CD8-positive, alpha-beta memory T cell (primary cell): ENCODE data around the gene NRL. TPM values are rescaled to one million over a fixed set of nuclear protein-coding genes. Genes with fewer than 3 reads are reported as not detected.
A peak's percentile ranks its signal among the peaks of the same experiment; 100 is the strongest.

Source experiments
- CTCF ChIA-PET: fragments of 350-600 bp; sonication (Branson Sonifier 250); formaldehyde crosslinking; loops from one replicate; lab custom pipeline; 2021; ENCODE audit warnings: antibody characterized with exemption; lab: Charles Lee
- POLR2A ChIA-PET: fragments of 350-600 bp; sonication (Branson Sonifier 250); formaldehyde crosslinking; loops from one replicate; lab custom pipeline; 2021; ENCODE audit warnings: antibody characterized with exemption; lab: Charles Lee
- DNase-seq, 5 donors: peaks; one replicate each; pipeline versions ENCODE4 v3.0.0 to v3.0.0-alpha.2; 2020 to 2022; ENCODE audit warnings: mixed read lengths in 1 of 5
- H3K27ac ChIP-seq: one replicate; pipeline ENCODE4 v1.7.0; 2013; ENCODE audit warnings: low read depth, mild to moderate bottlenecking, low read length, moderate library complexity
- H3K27me3 ChIP-seq: 2 replicates; pipeline ENCODE4 v1.7.0; 2013; ENCODE audit warnings: low read length, mild to moderate bottlenecking; ENCODE audit not compliant: insufficient read depth, poor library complexity, severe bottlenecking
- H3K36me3 ChIP-seq: 2 replicates; pipeline ENCODE4 v1.7.0; 2013; ENCODE audit warnings: mild to moderate bottlenecking, low read length, moderate library complexity; ENCODE audit not compliant: insufficient read depth
- H3K4me1 ChIP-seq: 2 replicates; pipeline ENCODE4 v1.7.0; 2013; ENCODE audit warnings: mild to moderate bottlenecking, low read length, moderate library complexity; ENCODE audit not compliant: insufficient read depth
- H3K4me3 ChIP-seq: 2 replicates; pipeline ENCODE4 v1.7.0; 2013; ENCODE audit warnings: mild to moderate bottlenecking, low read length
- H3K9me3 ChIP-seq: 2 replicates; pipeline ENCODE4 v1.7.0; 2013; ENCODE audit warnings: mild to moderate bottlenecking, low read length
- H3K27ac Mint-ChIP-seq, 8 donors: one replicate each; pipeline ENCODE4 v1.8.0; 2020 to 2021; ENCODE audit warnings: mixed read lengths in 8 of 8, mild to moderate bottlenecking in 6 of 8, inconsistent platforms in 3 of 8, moderate library complexity in 3 of 8
- H3K27me3 Mint-ChIP-seq, 2 donors: one replicate each; pipeline ENCODE4 v1.8.0; 2020 to 2021; ENCODE audit warnings: mixed read lengths in 2 of 2, mild to moderate bottlenecking in 1 of 2, moderate library complexity in 1 of 2
- H3K36me3 Mint-ChIP-seq, 3 donors: one replicate each; pipeline ENCODE4 v1.8.0; 2020 to 2021; ENCODE audit warnings: mixed read lengths in 3 of 3, inconsistent platforms in 1 of 3, mild to moderate bottlenecking in 1 of 3
- H3K4me1 Mint-ChIP-seq, 3 donors: one replicate each; pipeline ENCODE4 v1.8.0; 2020 to 2021; ENCODE audit warnings: mixed read lengths in 3 of 3, inconsistent platforms in 1 of 3, mild to moderate bottlenecking in 1 of 3
- H3K4me3 Mint-ChIP-seq, 7 donors: one replicate each; pipeline ENCODE4 v1.8.0; 2020 to 2021; ENCODE audit warnings: mixed read lengths in 7 of 7, mild to moderate bottlenecking in 6 of 7, moderate library complexity in 4 of 7, inconsistent platforms in 2 of 7
- H3K9me3 Mint-ChIP-seq, 5 donors: one replicate each; pipeline ENCODE4 v1.8.0; 2020 to 2022; ENCODE audit warnings: mixed read lengths in 5 of 5, mild to moderate bottlenecking in 3 of 5, moderate library complexity in 2 of 5, inconsistent platforms in 1 of 5
- polyA plus RNA-seq: library from polyadenylated mRNA; unstranded; fragments of 300-500 nt; fragmentation: Illumina TruSeq; gene quantifications from one replicate; pipeline ENCODE4 v1.2.3, GENCODE V29; 2021
- total RNA-seq, 2 experiments: library from RNA; stranded (reverse); gene quantifications; one replicate each; pipeline ENCODE4 v1.2.3, GENCODE V29; 2021

Gene NRL
- total and polyA plus RNA-seq, 3 experiments from 2014 or later, result 1.5 to 1.6 (median 1.5) TPM

GRCh38 chr14:24136684-24137528, 22.2 kb upstream of the NRL start:
- Histone ChIP-seq H3K4me1 (peaks cover 45% of the 10 kb centered on the region), H3K27ac (peak overlapping the region; percentile 72), H3K9me3 (no peaks in the 10 kb centered on the region), H3K4me3 (peak overlapping the region; percentile 73), H3K27me3 (no peaks in the 10 kb centered on the region), H3K36me3 (peaks cover 16% of the 10 kb centered on the region)
- no peaks in the 10 kb centered on the region for H3K27me3 Mint-ChIP-seq
- peak overlapping the region; percentile 87 to 97 (median 93) for H3K27ac Mint-ChIP-seq
- ChIA-PET POLR2A (interaction anchor here (0.6 to 4.1 kb wide), 8 partner anchors 10 to 293 kb away, joined by 3 to 58 read pairs (median 6); partner anchors contain the start of genes CBLN3, DCAF11, KHNYN and NRL), CTCF (interaction anchor here (1.0 to 3.8 kb wide), 8 partner anchors 9 to 106 kb away, joined by 3 to 40 read pairs (median 16); partner anchors contain the start of genes DCAF11, IPO4, IRF9 and NRL)
- no peak for DNase-seq
- peak overlapping the region; percentile 88 to 96 (median 91) for H3K4me3 Mint-ChIP-seq
- peaks cover 0 to 2% (median 0%) of the 10 kb centered on the region in 5 donors for H3K9me3 Mint-ChIP-seq
- H3K36me3 Mint-ChIP-seq, result peaks cover 0 to 46% (median 6%) of the 10 kb centered on the region in 3 donors
- peaks cover 57 to 67% (median 62%) of the 10 kb centered on the region in 3 donors for H3K4me1 Mint-ChIP-seq

DNA sequence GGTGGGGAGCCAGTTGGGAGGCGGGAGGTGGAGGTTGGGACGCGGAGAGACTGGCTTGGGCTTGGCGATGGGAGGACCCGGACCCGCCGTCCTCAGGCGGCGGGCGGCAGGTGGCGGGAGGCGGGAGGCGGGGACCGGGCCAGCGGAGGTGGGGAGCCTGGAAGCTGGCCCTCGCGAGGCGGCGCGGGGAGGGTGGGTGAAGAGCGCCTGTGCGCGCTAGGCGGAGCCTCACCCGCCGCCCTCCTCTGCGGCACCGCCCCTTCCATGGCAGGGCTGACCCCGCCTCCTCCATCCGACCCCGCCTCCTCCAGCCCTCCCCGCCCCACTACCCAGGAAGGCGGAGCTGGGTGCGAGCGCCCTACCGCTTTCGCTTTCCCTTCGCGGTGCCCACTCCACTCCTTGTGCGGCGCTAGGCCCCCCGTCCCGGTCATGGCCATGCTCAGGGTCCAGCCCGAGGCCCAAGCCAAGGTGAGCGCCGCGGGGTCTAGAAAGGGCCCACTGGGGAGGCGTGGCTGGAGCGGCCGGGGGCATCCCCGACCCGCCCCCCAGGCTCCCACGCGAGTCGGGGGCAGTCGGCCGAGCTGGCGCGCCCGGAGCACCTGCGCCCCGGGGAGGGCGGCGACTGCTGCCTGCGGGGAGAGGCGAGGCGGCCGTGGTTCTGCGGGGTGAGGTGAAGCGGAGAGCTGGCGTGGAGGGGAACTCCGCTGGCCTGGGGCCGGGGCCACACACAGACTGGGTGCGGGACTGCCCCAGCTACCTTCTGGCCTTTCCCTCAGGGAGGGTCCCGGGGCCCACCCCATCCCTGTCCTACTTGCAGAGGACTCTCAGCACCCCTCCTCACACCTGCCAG, 21.3 kb upstream of the NRL start, which contains the start of gene PSME1:
Gene PSME1 (plus strand): TSS at position 361 of the 850 bp plus-strand sequence. CDS start 69 bp downstream, at position 430.
- Mint-ChIP-seq H3K36me3 (peaks cover 0 to 38% (median 6%) of the 10 kb centered on the region in 3 donors), H3K27ac (peak within 1 kb of the TSS; percentile 87 to 97 (median 95)), H3K9me3 (peaks cover 0 to 2% (median 0%) of the 10 kb centered on the region in 5 donors), H3K4me1 (peaks cover 56 to 67% (median 60%) of the 10 kb centered on the region in 3 donors), H3K4me3 (peak within 1 kb of the TSS; percentile 89 to 96 (median 92)), H3K27me3 (no peaks in the 10 kb centered on the region)
- peaks cover 47% of the 10 kb centered on the region for H3K4me1 ChIP-seq
- CTCF ChIA-PET, result interaction anchor here (0.6 to 3.8 kb wide), 19 partner anchors 9 to 183 kb away, joined by 3 to 40 read pairs (median 5); partner anchors contain the start of genes DCAF11, DHRS4, IPO4 and IRF9
- H3K36me3 ChIP-seq, result peaks cover 16% of the 10 kb centered on the region
- H3K4me3 ChIP-seq, result peak within 1 kb of the TSS; percentile 73
- H3K9me3 ChIP-seq, result no peaks in the 10 kb centered on the region
- H3K27me3 ChIP-seq, result no peaks in the 10 kb centered on the region
- peak; percentile 91 to 95 (median 93) for DNase-seq
- peak within 1 kb of the TSS; percentile 72 for H3K27ac ChIP-seq
- POLR2A ChIA-PET, result interaction anchor here (0.6 to 4.1 kb wide), 12 partner anchors 9 to 294 kb away, joined by 3 to 58 read pairs (median 5); partner anchors contain the start of genes CBLN3, DCAF11, DHRS1 and IPO4

GRCh38 chr14:24135584-24135833, 20.8 kb upstream of the NRL start:
- peak overlapping the region; percentile 84 to 96 (median 93) for H3K27ac Mint-ChIP-seq
- DNase-seq, result no peak
- H3K4me1 Mint-ChIP-seq, result peaks cover 54 to 65% (median 56%) of the 10 kb centered on the region in 3 donors
- H3K27me3 Mint-ChIP-seq, result no peaks in the 10 kb centered on the region
- H3K27ac ChIP-seq, result no peak overlapping the region
- peaks cover 0 to 2% (median 0%) of the 10 kb centered on the region in 5 donors for H3K9me3 Mint-ChIP-seq
- peaks cover 16% of the 10 kb centered on the region for H3K36me3 ChIP-seq
- H3K9me3 ChIP-seq, result no peaks in the 10 kb centered on the region
- peak overlapping the region; percentile 89 to 96 (median 92) for H3K4me3 Mint-ChIP-seq
- peaks cover 0 to 38% (median 6%) of the 10 kb centered on the region in 3 donors for H3K36me3 Mint-ChIP-seq
- H3K4me3 ChIP-seq, result peak overlapping the region; percentile 73
- ChIA-PET CTCF (interaction anchor here (0.6 to 3.8 kb wide), 17 partner anchors 9 to 182 kb away, joined by 3 to 40 read pairs (median 5); partner anchors contain the start of genes DCAF11, DHRS4, IPO4 and IRF9), POLR2A (interaction anchor here (0.6 to 4.1 kb wide), 11 partner anchors 8 to 294 kb away, joined by 3 to 58 read pairs (median 5); partner anchors contain the start of genes CBLN3, DCAF11, DHRS1 and IPO4)
- H3K27me3 ChIP-seq, result no peaks in the 10 kb centered on the region
- peaks cover 47% of the 10 kb centered on the region for H3K4me1 ChIP-seq

DNA sequence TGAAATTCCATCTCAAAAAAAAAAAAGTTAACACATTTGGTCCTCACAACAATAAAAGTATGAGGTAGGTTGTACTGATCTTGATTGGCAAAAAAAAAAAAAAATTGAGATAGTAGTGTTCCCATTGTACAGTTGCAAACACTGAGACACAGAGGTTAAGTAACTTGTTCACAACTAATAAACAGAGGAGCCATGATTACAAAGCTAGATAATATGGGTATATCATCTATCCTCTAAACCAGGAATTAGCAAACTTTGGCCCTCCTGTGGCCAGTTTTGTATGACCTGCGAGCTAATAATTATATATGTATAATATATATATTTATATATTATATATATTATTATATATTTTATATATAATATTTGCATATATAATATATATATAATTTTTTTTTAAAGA, 19.0 kb upstream of the NRL start:
- Histone ChIP-seq H3K27me3 (no peaks in the 10 kb centered on the region), H3K27ac (no peak overlapping the region), H3K9me3 (no peaks in the 10 kb centered on the region), H3K4me1 (peaks cover 40% of the 10 kb centered on the region), H3K4me3 (no peak overlapping the region), H3K36me3 (peaks cover 14% of the 10 kb centered on the region)
- Mint-ChIP-seq H3K27me3 (no peaks in the 10 kb centered on the region), H3K9me3 (peaks cover 0 to 2% (median 0%) of the 10 kb centered on the region in 5 donors), H3K36me3 (peaks cover 0 to 28% (median 5%) of the 10 kb centered on the region in 3 donors), H3K4me3 (no peak overlapping the region), H3K4me1 (peaks cover 38 to 49% (median 40%) of the 10 kb centered on the region in 3 donors), H3K27ac (no peak overlapping the region)
- DNase-seq, result no peak
- CTCF ChIA-PET, result interaction anchor here (0.8 to 1.7 kb wide), 4 partner anchors 8 to 27 kb away, joined by 3 to 4 read pairs (median 3); partner anchors contain the start of genes EMC9 and IRF9
- POLR2A ChIA-PET, result interaction anchor here (0.7 kb wide), 1 partner anchor 82 kb away, joined by 4 read pairs; the partner anchor contains the start of gene CARMIL3

GRCh38 chr14:24132976-24133375, 18.2 kb upstream of the NRL start:
- Histone ChIP-seq H3K9me3 (no peaks in the 10 kb centered on the region), H3K27ac (no peak overlapping the region), H3K4me3 (no peak overlapping the region), H3K27me3 (no peaks in the 10 kb centered on the region), H3K4me1 (peaks cover 38% of the 10 kb centered on the region), H3K36me3 (peaks cover 7% of the 10 kb centered on the region)
- no peaks in the 10 kb centered on the region for H3K27me3 Mint-ChIP-seq
- peaks cover 0 to 2% (median 0%) of the 10 kb centered on the region in 5 donors for H3K9me3 Mint-ChIP-seq
- DNase-seq, result no peak
- peak overlapping the region in 2 of 7 donors; percentile 37 to 40 for H3K4me3 Mint-ChIP-seq
- H3K4me1 Mint-ChIP-seq, result peaks cover 32 to 42% (median 37%) of the 10 kb centered on the region in 3 donors
- ChIA-PET CTCF (interaction anchor here (0.9 to 1.7 kb wide), 5 partner anchors 8 to 24 kb away, joined by 3 to 7 read pairs (median 3); partner anchors contain the start of genes EMC9 and NRL), POLR2A (interaction anchor here (1.1 kb wide), 1 partner anchor 16 kb away, joined by 4 read pairs; no protein-coding TSS in a partner anchor)
- peak overlapping the region in 6 of 8 donors; percentile 54 to 97 (median 73) for H3K27ac Mint-ChIP-seq
- H3K36me3 Mint-ChIP-seq, result peaks cover 0 to 21% (median under 1%) of the 10 kb centered on the region in 3 donors

DNA sequence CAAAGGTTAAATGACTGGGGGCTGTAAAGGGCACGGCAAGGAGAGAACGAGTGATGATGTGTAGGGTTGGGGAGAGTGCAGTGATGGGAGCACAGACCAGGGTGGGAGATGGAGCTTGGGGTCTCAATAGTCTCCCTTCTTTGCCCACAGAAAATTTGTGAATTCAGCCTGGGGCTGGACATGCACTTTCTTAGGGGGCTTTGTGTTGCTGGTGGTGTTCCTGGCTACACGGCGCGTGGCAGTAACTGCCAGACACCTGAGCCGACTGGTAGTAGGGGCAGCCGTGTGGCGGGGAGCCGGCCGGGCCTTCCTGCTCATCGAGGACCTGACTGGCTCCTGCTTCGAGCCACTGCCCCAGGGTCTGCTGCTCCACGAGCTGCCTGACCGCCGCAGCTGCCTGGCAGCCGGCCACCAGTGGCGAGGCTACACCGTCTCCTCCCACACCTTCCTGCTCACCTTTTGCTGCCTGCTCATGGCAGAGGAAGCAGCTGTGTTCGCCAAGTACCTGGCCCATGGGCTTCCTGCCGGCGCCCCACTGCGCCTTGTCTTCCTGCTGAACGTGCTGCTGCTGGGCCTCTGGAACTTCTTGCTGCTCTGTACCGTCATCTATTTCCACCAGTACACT, 17.4 kb upstream of the NRL start:
- H3K4me3 Mint-ChIP-seq, result peak overlapping the region in 6 of 7 donors; percentile 21 to 77 (median 39)
- Histone ChIP-seq H3K27me3 (no peaks in the 10 kb centered on the region), H3K9me3 (no peaks in the 10 kb centered on the region), H3K4me1 (peaks cover 30% of the 10 kb centered on the region), H3K36me3 (no peaks in the 10 kb centered on the region), H3K4me3 (no peak overlapping the region), H3K27ac (no peak overlapping the region)
- POLR2A ChIA-PET, result interaction anchor here (1.1 kb wide), 1 partner anchor 16 kb away, joined by 4 read pairs; no protein-coding TSS in a partner anchor
- DNase-seq, result peak in 1 of 5 donors; percentile 52
- peaks cover 0 to 13% (median 0%) of the 10 kb centered on the region in 3 donors for H3K36me3 Mint-ChIP-seq
- peaks cover 30 to 34% (median 31%) of the 10 kb centered on the region in 3 donors for H3K4me1 Mint-ChIP-seq
- H3K27ac Mint-ChIP-seq, result peak overlapping the region in 6 of 8 donors; percentile 54 to 95 (median 73)
- H3K9me3 Mint-ChIP-seq, result peaks cover 0 to 2% (median 0%) of the 10 kb centered on the region in 5 donors
- CTCF ChIA-PET, result interaction anchor here (0.9 to 1.7 kb wide), 4 partner anchors 12 to 24 kb away, joined by 3 to 7 read pairs (median 4); partner anchors contain the start of gene NRL
- H3K27me3 Mint-ChIP-seq, result no peaks in the 10 kb centered on the region
